ENCODE measurements around the gene CUL4A. TPM values are rescaled to one million over a fixed set of nuclear protein-coding genes. Genes with fewer than 3 reads are reported as not detected.
"Not testable (repeated sequence)": the region's sequence is repeated elsewhere in the genome, so short reads cannot be mapped to it uniquely, and the experiment has no call there.

Gene CUL4A
- total RNA-seq: 91.9 and 101 TPM in 2 replicates

- intact Hi-C loops (cut with micrococcal nuclease): loop anchor here (1.0 to 10.0 kb wide), 3 partner anchors 55 to 625 kb away; partner anchors contain the start of genes ATP11A and TUBGCP3
Observed at GRCh38 chr13:113209336-113209758, at the start of gene CUL4A. TSS of gene CUL4A (plus strand) at chr13:113209613. CDS start at chr13:113209628, 15 bp downstream.

DNA sequence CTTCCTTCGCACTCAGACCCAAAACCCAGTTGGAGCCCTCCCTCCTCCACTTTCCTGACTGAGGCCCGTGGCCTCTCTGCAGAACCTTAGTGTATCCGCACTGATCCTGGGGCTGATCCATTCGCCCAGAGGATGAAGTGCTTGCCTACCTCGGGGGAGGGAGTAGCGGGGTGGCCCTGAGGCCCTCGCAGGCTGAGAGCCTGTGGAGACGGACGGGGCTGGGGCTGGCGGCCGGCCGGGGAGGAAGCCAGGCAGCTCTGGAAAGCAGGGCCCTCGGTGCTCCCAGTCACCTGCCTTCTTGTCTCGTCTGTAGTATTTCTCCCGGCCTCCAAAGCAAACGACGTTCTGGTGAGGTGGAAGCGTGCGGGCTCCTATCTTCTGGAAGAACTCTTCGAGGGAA is 49.7 kb upstream of the CUL4A start:
- intact Hi-C loops (cut with micrococcal nuclease): loop anchor here (10.0 kb wide), 1 partner anchor 335 kb away; the partner anchor contains the start of gene DCUN1D2

GRCh38 chr13:113160983-113161382 is 48.4 kb upstream of the CUL4A start:
- intact Hi-C loops (cut with micrococcal nuclease): no loop called here

- intact Hi-C loops (cut with micrococcal nuclease): no loop called here
Observed at GRCh38 chr13:113161433-113161832, 48.0 kb upstream of the CUL4A start.

- intact Hi-C loops (cut with micrococcal nuclease): not testable (repeated sequence)
Observed at GRCh38 chr13:113161975-113162374, 47.4 kb upstream of the CUL4A start.

DNA sequence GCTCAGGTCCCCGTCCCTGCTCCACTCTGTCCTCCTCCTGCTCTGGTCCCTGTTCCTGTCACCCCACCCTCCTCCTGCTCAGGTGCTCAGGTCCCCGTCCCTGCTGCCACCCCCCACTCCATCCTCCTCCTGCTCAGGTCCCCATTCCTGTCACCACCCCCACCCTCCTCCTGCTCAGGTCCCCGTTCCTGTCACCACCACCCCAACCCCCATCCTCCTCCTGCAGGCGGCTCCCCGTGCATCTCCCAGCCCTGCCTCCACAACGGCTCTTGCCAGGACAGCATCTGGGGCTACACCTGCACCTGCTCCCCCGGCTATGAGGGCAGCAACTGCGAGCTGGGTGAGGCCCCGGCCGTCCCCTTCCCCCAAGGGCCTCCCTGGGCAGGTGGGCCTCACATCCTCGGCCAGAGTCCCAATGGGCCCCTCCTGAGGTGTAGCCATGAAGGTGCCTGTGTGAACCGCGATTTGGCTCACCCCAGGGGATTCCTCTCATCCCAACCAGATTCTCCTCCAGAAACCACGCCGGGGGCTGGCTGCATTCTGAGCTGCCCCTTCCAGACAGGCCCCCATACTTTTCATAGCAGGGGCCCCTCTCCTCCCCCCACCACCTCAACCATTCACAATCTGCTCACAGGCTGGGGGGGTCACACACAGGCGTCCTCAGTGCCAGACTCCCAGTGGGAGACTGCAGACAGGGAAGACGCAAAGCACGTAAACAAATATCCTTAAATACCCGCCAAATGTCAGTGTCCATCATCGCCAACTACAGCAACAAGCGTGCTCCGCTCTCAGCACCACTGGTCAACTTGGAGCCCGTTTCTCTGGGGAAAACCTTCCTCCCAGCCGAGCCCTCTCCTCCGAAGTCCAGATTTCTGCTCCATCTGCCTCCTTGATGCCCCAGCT is 46.4 kb upstream of the CUL4A start:
- intact Hi-C loops (cut with micrococcal nuclease): no loop called here

DNA sequence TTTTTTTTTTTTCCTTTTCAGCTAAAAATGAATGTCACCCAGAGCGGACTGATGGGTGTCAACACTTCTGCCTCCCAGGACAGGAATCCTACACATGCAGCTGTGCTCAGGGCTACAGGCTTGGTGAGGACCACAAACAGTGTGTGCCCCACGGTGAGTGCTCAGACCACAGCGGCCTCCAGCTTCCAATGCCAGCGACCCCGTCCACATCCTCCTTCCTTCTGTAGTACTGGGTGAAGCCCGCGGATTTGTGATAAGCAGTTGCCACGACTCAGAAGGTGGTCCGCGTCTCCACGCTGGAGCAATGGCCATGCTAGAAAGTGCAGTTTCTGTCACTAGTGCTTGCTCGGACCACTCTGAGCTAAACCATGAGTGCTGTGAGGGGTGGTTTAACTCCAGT is 44.9 kb upstream of the CUL4A start:
- intact Hi-C loops (cut with micrococcal nuclease): no loop called here

DNA sequence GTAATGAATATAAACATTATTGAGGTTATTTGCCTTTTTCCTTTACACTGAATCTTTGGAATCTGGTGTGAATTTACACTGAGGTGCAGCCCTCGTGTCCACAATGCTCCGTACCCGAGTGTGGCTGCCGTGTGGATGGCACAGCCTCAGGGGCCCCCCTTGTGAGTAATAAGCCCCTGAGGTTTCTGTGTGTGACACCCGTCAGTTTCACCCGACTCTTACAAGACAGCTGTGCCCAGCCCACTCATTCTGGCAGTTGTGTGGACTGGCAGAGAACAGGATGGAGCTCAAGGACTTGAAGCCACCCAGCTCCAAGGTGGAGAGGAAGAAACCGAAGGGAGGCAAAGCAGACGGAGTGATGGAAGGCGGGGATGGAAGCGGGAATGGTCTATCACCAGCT is 43.1 kb upstream of the CUL4A start:
- intact Hi-C loops (cut with micrococcal nuclease): no loop called here

GRCh38 chr13:113166681-113167080 is 42.7 kb upstream of the CUL4A start:
- intact Hi-C loops (cut with micrococcal nuclease): no loop called here

DNA sequence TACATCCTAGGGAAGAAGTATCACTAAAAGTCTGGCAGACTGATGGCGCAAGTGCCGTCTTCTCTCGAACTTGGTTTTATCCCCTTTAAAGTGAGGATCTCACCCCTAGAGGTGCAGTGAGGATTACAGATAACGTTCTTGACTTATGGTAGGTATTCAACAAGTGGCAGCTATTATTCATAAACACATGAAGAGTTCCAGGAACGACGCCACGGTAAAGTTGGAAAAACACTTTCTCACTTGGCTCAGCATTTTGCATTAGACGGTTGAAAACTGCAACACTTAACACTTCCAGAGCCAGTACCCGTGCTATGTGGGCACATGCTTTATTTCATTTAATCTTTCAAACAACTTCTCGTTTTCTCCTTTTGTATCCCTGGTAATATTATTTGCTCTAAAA is 42.3 kb upstream of the CUL4A start:
- intact Hi-C loops (cut with micrococcal nuclease): no loop called here

GRCh38 chr13:113167575-113167974 is 41.8 kb upstream of the CUL4A start:
- intact Hi-C loops (cut with micrococcal nuclease): no loop called here

DNA sequence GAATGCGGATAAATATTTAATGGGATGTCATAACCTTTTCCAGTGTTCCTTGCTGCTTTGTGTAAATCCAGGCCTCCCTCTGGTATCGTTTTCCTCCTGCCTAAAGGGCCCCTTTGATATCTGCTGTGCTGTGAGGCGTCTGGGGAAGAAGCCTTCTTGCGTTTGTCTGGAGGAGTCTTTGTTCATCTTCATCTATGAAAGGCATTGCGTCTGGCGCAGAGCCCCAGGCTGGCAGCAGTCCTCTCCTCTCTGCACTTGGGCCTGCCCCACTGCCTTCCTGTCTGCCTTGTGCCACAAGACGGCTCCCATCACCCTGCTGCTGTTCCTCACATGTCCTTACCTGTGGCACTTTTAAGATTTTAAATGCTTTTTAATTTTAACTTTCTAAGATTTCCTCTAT is 41.2 kb upstream of the CUL4A start:
- intact Hi-C loops (cut with micrococcal nuclease): no loop called here

- intact Hi-C loops (cut with micrococcal nuclease): no loop called here
Observed at GRCh38 chr13:113169277-113170272, 39.8 kb upstream of the CUL4A start.

GRCh38 chr13:113170511-113170910 is 38.9 kb upstream of the CUL4A start:
- intact Hi-C loops (cut with micrococcal nuclease): no loop called here

GRCh38 chr13:113171250-113172125 is 37.9 kb upstream of the CUL4A start:
- intact Hi-C loops (cut with micrococcal nuclease): no loop called here

DNA sequence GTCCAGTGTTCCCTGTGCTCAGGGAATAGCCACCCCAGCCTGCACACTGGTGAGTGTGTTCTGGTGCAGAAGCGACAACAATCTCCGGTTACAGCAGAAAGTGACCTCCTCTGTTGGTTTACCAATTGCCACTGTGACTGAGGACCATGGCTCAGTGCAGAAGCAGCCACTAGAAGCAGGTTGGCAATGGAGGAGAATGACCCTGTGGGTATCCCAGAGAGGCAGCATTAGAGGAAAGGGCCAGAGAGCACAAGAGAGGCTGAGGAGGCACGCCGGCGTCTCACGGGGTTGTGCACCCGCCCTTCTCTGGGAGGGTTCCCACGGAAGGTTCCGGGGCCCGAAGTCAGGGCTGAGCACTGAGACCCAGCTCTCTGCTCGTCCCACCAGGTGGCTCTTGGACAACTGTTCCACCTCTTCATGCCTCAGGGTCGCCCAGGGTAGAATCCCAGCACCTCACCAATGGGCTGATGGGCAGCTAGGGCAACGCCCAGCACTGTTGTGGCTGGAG is 36.9 kb upstream of the CUL4A start:
- intact Hi-C loops (cut with micrococcal nuclease): no loop called here

GRCh38 chr13:113176280-113176679 is 33.1 kb upstream of the CUL4A start:
- intact Hi-C loops (cut with micrococcal nuclease): loop anchor here (1.0 to 2.0 kb wide), 3 partner anchors 10 to 32 kb away; partner anchors contain the start of gene PCID2

GRCh38 chr13:113176822-113177221 is 32.6 kb upstream of the CUL4A start:
- intact Hi-C loops (cut with micrococcal nuclease): loop anchor here (1.0 to 2.0 kb wide), 3 partner anchors 9 to 31 kb away; partner anchors contain the start of gene PCID2

- intact Hi-C loops (cut with micrococcal nuclease): no loop called here
Observed at GRCh38 chr13:113178070-113178895, 31.1 kb upstream of the CUL4A start.

- intact Hi-C loops (cut with micrococcal nuclease): no loop called here
Observed at GRCh38 chr13:113178896-113179167, 30.6 kb upstream of the CUL4A start.

Measured in T-helper 1 cell treated with Interleukin-12 subunit alpha and Interleukin-12 subunit beta and Interleukin-4 antibody, amounts not matched to agents 30 ng/mL and 1 ng/mL, for 36 hours (primary cell).